Uterus (tissue), 2 donors: ENCODE results near the gene C19orf33.

ENCODE experiments used
- POLR2A ChIP-seq, 2 donors: fragments of 450-650 bp; IDR thresholded peaks; one replicate each; pipeline ENCODE4 v1.6.1; 2016; ENCODE audit warnings: antibody characterized with exemption in 2 of 2, mild to moderate bottlenecking in 1 of 2, moderate library complexity in 1 of 2
- TF ChIP-seq, protein P1 (sequence below), 4 experiments: fragments of 200-600 bp in 2 of 4; fragments of 450-650 bp in 2 of 4; sonication (generic) in 2 of 4; IDR thresholded peaks; one replicate each; pipeline ENCODE4 v1.5.1; 2016 to 2019; ENCODE audit warnings: antibody characterized with exemption in 4 of 4, mild to moderate bottlenecking in 2 of 4, moderate library complexity in 1 of 4

DNA sequence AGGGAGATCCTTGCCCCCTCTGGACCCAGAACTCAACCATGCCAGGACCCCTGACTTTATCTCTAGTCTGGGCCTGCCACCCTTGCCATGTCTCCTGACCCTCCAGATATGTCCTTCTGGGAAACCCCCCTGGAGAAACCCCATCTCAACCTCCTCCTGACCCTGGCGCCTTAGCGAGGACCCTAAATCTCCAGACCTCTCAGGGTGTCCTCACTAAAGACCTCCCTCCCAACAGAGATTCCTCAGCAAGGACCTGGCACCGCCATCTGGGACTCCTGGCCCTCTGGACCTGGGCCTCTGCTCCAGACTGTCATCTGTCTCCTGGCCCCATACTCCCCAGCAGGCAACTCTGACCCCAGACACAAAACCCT, 16.9 kb downstream of the C19orf33 start:
- TF ChIP-seq, protein P1, sequence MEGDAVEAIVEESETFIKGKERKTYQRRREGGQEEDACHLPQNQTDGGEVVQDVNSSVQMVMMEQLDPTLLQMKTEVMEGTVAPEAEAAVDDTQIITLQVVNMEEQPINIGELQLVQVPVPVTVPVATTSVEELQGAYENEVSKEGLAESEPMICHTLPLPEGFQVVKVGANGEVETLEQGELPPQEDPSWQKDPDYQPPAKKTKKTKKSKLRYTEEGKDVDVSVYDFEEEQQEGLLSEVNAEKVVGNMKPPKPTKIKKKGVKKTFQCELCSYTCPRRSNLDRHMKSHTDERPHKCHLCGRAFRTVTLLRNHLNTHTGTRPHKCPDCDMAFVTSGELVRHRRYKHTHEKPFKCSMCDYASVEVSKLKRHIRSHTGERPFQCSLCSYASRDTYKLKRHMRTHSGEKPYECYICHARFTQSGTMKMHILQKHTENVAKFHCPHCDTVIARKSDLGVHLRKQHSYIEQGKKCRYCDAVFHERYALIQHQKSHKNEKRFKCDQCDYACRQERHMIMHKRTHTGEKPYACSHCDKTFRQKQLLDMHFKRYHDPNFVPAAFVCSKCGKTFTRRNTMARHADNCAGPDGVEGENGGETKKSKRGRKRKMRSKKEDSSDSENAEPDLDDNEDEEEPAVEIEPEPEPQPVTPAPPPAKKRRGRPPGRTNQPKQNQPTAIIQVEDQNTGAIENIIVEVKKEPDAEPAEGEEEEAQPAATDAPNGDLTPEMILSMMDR (IDR thresholded peaks at IDR 0.05), result no peak
- TF ChIP-seq POLR2A (IDR thresholded peaks at IDR 0.05), result no peak
